Measurements from ENCODE around the gene GBF1.

- TF ChIP-seq CTCF (IDR thresholded peaks at IDR 0.05) (no peak), EZH2 (IDR thresholded peaks at IDR 0.05; ENCODE audit: borderline replicate concordance, insufficient read depth, low read depth, low read length, poor library complexity, severe bottlenecking) (no peak)
These were observed 169.4 kb downstream of the GBF1 start for GRCh38 chr10:102414749-102415148.
